CD14-positive monocyte (primary cell): ENCODE data around the gene SEPTIN10. TPM values are rescaled to one million over a fixed set of nuclear protein-coding genes. Genes with fewer than 3 reads are reported as not detected.

Source experiments
- DNase-seq, 3 donors: peaks; one replicate each; pipeline ENCODE4 v3.0.0-alpha.2; 2011 to 2022
- H2AFZ ChIP-seq: 2 replicates; pipeline ENCODE4 v1.6.0; 2012; ENCODE audit warnings: mild to moderate bottlenecking, low read depth, low read length, inconsistent platforms; ENCODE audit not compliant: insufficient read depth, poor library complexity, severe bottlenecking
- H3K27ac ChIP-seq, 2 donors: 1 replicate in 1 of 2; 2 replicates in 1 of 2; pipeline ENCODE4 v1.5.1; 2012 to 2013; ENCODE audit warnings: low read length in 2 of 2, control low read depth in 1 of 2, inconsistent platforms in 1 of 2, low read depth in 1 of 2, mild to moderate bottlenecking in 1 of 2
- H3K27me3 ChIP-seq, 2 donors: one replicate each; pipeline versions ENCODE4 v1.6.0 to v1.6.1; 2011 to 2013; ENCODE audit warnings: low read length in 2 of 2; ENCODE audit not compliant: control insufficient read depth in 2 of 2, insufficient read depth in 2 of 2
- H3K36me3 ChIP-seq, 2 donors: replicated peaks in 1 of 2; 1 replicate in 1 of 2; 2 replicates in 1 of 2; pipeline versions ENCODE4 v1.5.1 to v1.6.1; 2012 to 2013; ENCODE audit warnings: low read length in 2 of 2, control low read depth in 1 of 2, inconsistent platforms in 1 of 2, mild to moderate bottlenecking in 1 of 2; ENCODE audit not compliant: insufficient read depth in 2 of 2, control insufficient read depth in 1 of 2
- H3K4me1 ChIP-seq, 2 donors: 1 replicate in 1 of 2; 2 replicates in 1 of 2; pipeline versions ENCODE4 v1.5.1 to v1.6.1; 2012 to 2013; ENCODE audit warnings: low read length in 2 of 2, control low read depth in 1 of 2, inconsistent platforms in 1 of 2, mild to moderate bottlenecking in 1 of 2, moderate library complexity in 1 of 2; ENCODE audit not compliant: insufficient read depth in 2 of 2, control insufficient read depth in 1 of 2
- H3K4me2 ChIP-seq: replicated peaks from 2 replicates; pipeline ENCODE3; 2012; ENCODE audit warnings: low read length, moderate library complexity, mild to moderate bottlenecking; ENCODE audit not compliant: poor library complexity, severe bottlenecking; ENCODE audit errors: extremely low read depth
- H3K4me3 ChIP-seq, 3 experiments: fragments of 200-600 bp in 1 of 3; sonication (generic) in 1 of 3; replicated peaks in 1 of 3; 1 replicate in 2 of 3; 2 replicates in 1 of 3; pipeline ENCODE4 v1.5.1; 2011 to 2013; ENCODE audit warnings: low read length in 3 of 3, mild to moderate bottlenecking in 3 of 3, control low read depth in 2 of 3, low read depth in 2 of 3, inconsistent platforms in 1 of 3, moderate library complexity in 1 of 3
- H3K79me2 ChIP-seq: 2 replicates; pipeline ENCODE4 v1.6.0; 2012; ENCODE audit warnings: mild to moderate bottlenecking, control low read depth, inconsistent platforms, low read length, moderate library complexity; ENCODE audit not compliant: insufficient read depth
- H3K9ac ChIP-seq: 2 replicates; pipeline ENCODE4 v1.6.0; 2017; ENCODE audit warnings: low read length, mild to moderate bottlenecking; ENCODE audit not compliant: insufficient read depth, poor library complexity, severe bottlenecking
- H3K9me3 ChIP-seq, 2 donors: replicated peaks in 1 of 2; 1 replicate in 1 of 2; 2 replicates in 1 of 2; pipeline versions ENCODE4 v1.5.1 to v1.6.1; 2012 to 2013; ENCODE audit warnings: low read length in 2 of 2, control low read depth in 1 of 2; ENCODE audit not compliant: control insufficient read depth in 1 of 2, insufficient read depth in 1 of 2
- H4K20me1 ChIP-seq: 2 replicates; pipeline ENCODE4 v1.6.0; 2012; ENCODE audit warnings: mild to moderate bottlenecking, low read length, control low read depth, moderate library complexity; ENCODE audit not compliant: insufficient read depth
- H3K27ac Mint-ChIP-seq, 7 donors: one replicate each; pipeline ENCODE4 v1.8.0; 2020; ENCODE audit warnings: mild to moderate bottlenecking in 7 of 7, mixed read lengths in 7 of 7, moderate library complexity in 6 of 7, inconsistent platforms in 2 of 7
- H3K27me3 Mint-ChIP-seq, 3 donors: one replicate each; pipeline ENCODE4 v1.8.0; 2021 to 2022; ENCODE audit warnings: low read depth in 3 of 3, mild to moderate bottlenecking in 3 of 3, mixed read lengths in 3 of 3, moderate library complexity in 3 of 3, inconsistent platforms in 1 of 3
- H3K36me3 Mint-ChIP-seq, 2 donors: one replicate each; pipeline ENCODE4 v1.8.0; 2020; ENCODE audit warnings: mixed read lengths in 2 of 2, inconsistent platforms in 1 of 2, mild to moderate bottlenecking in 1 of 2
- H3K4me1 Mint-ChIP-seq: one replicate; pipeline ENCODE4 v1.8.0; 2020; ENCODE audit warnings: mild to moderate bottlenecking, mixed read lengths
- H3K4me3 Mint-ChIP-seq, 2 donors: one replicate each; pipeline ENCODE4 v1.8.0; 2020; ENCODE audit warnings: mild to moderate bottlenecking in 2 of 2, mixed read lengths in 2 of 2, moderate library complexity in 1 of 2
- H3K9me3 Mint-ChIP-seq, 7 donors: one replicate each; pipeline ENCODE4 v1.8.0; 2020 to 2022; ENCODE audit warnings: mixed read lengths in 7 of 7, mild to moderate bottlenecking in 6 of 7, moderate library complexity in 6 of 7, inconsistent platforms in 2 of 7
- CTCF ChIP-seq: fragments of 200-600 bp; IDR thresholded peaks from one replicate; pipeline ENCODE4 v1.8.0; 2022; ENCODE audit warnings: antibody characterized with exemption, mild to moderate bottlenecking
- WGBS: methylation state at CpG from one replicate; pipeline ENCODE4 v1.1.5; 2013; ENCODE audit warnings: missing lambda C conversion rate; ENCODE audit not compliant: insufficient coverage; 5-methylcytosine and 5-hydroxymethylcytosine counted together
- intact Hi-C, 2 donors: fragments of 100-400 bp; cut with micrococcal nuclease; formaldehyde crosslinking; loops; one replicate each; pipeline versions ENCODE4 v1.15.0 to v1.15.1; 2023
- polyA plus RNA-seq, 3 donors: library from polyadenylated mRNA; depleted of rRNA in 1 of 3; unstranded in 2 of 3; stranded (reverse) in 1 of 3; fragments of 300-500 nt in 2 of 3; fragments of >200 nt in 1 of 3; fragmentation: Illumina TruSeq in 2 of 3; gene quantifications; 1 replicate in 2 of 3; 2 replicates in 1 of 3; pipeline ENCODE4 v1.2.3, GENCODE V29; 2012 to 2021

SEPTIN10 gene
- polyA plus RNA-seq, 3 donors = 4.2 to 6.8 (median 4.4) TPM

GRCh38 chr2:109535217-109535946 lies 78.4 kb downstream of the SEPTIN10 start:
- intact Hi-C loops = no loop called here
- DNase-seq = no peak
- Histone ChIP-seq H3K27ac (no peak overlapping the region), H3K79me2 (no peaks in the 10 kb centered on the region), H3K4me3 (no peak overlapping the region), H3K36me3 (no peaks in the 10 kb centered on the region), H3K9ac (no peak overlapping the region), H3K4me1 (no peaks in the 10 kb centered on the region), H4K20me1 (no peaks in the 10 kb centered on the region), H2AFZ (no peak overlapping the region), H3K4me2 (no peak overlapping the region), H3K9me3 (no peaks in the 10 kb centered on the region), H3K27me3 (no peaks in the 10 kb centered on the region)
- peaks cover 0 to 10% (median 9%) of the 10 kb centered on the region in 3 donors for H3K27me3 Mint-ChIP-seq
- TF ChIP-seq CTCF = no peak
- peaks cover 0 to 1% (median 0%) of the 10 kb centered on the region in 7 donors for H3K9me3 Mint-ChIP-seq
- H3K36me3 Mint-ChIP-seq = no peaks in the 10 kb centered on the region
- H3K4me3 Mint-ChIP-seq = peak overlapping the region in 1 of 2 donors; percentile 13
- no peak overlapping the region for H3K27ac Mint-ChIP-seq
- no peaks in the 10 kb centered on the region for H3K4me1 Mint-ChIP-seq
- WGBS = 90% methylated on average over 2 of the region's 6 CpGs

GRCh38 chr2:109533823-109534222 lies 79.9 kb downstream of the SEPTIN10 start:
- H3K9me3 ChIP-seq = no peaks in the 10 kb centered on the region
- H3K9ac ChIP-seq = no peak overlapping the region
- H3K4me3 ChIP-seq = no peak overlapping the region
- Mint-ChIP-seq H3K4me1 (no peaks in the 10 kb centered on the region), H3K27ac (peak overlapping the region in 1 of 7 donors; percentile 15), H3K4me3 (no peak overlapping the region), H3K36me3 (no peaks in the 10 kb centered on the region), H3K9me3 (peaks cover 0 to 1% (median 0%) of the 10 kb centered on the region in 7 donors), H3K27me3 (peaks cover 0 to 13% (median 11%) of the 10 kb centered on the region in 3 donors)
- H2AFZ ChIP-seq = no peak overlapping the region
- intact Hi-C loops = no loop called here
- no peak overlapping the region for H3K4me2 ChIP-seq
- DNase-seq = no peak
- no peak for TF ChIP-seq CTCF
- no peaks in the 10 kb centered on the region for H3K27me3 ChIP-seq
- H4K20me1 ChIP-seq = no peaks in the 10 kb centered on the region
- no peaks in the 10 kb centered on the region for H3K36me3 ChIP-seq
- no peaks in the 10 kb centered on the region for H3K79me2 ChIP-seq
- H3K27ac ChIP-seq = no peak overlapping the region
- H3K4me1 ChIP-seq = no peaks in the 10 kb centered on the region
- 94% methylated on average over 5 of the region's 7 CpGs for WGBS
